NK-92 (cell line): ENCODE measurements around the gene SPINT3.
"Not testable (repeated sequence)": the region's sequence is repeated elsewhere in the genome, so short reads cannot be mapped to it uniquely, and the experiment has no call there.

Experiments
- DNase-seq: peaks from one replicate; lab custom pipeline; 2025; ENCODE audit not compliant: unreplicated experiment; lab: John Stamatoyannopoulos, UW

SPINT3 gene

DNA sequence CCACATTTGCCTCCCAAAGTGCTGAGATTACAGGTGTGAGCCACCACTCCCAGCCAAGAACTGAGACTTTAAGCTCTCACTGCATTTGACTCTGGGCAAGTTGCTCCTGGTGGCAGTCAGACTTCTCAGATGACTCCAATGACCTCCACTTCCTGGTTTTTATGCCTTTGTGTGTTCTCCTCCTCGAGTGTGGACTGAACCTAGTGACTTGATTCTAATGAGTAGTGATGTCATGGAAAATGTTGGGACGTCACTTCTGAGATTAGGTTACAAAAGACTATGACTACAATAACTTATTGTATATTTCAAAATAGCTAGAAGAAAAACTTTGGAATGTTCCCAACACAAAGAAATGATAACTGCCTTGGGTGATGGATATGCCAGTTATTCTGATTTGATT is 12.0 kb downstream of the SPINT3 start:
- DNase-seq: no peak

DNA sequence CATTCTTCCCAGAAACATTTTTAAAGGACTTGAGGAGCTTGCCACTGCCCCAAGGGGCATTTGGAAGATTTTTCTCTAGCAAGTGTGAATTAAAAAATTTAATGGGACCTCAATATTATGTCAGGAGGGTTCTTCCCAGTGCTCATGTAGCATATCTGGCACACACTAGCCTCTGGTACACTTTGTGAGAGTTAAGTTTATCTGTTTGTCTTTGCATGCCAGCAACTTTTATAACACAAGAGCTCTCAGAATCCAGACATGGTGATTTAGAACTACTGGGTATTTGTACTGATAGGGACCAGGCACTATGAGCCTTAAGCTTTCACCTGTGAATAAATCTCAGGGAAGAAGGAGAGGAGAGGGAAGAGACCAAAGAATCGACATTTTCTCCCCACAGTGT is 12.9 kb downstream of the SPINT3 start:
- DNase-seq: no peak

DNA sequence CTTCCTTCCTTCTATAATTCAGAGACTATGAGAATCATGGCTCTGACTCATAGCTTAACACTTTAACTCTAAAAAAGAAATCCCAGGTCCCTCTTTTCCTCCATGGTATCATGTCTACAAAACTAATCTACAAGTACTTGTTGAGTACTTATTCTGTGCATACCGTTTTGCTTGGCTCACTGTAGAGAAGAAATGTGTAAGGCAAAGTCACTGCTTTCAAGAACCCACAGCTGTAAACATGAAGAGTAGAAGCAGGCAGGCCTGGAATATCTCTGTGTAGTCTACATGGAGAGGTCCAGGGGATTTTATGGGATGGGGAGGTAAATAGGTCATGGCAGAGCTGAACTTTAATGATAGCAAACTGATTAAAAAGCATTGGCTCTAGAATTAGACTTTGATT is 13.8 kb downstream of the SPINT3 start:
- no peak for DNase-seq

DNA sequence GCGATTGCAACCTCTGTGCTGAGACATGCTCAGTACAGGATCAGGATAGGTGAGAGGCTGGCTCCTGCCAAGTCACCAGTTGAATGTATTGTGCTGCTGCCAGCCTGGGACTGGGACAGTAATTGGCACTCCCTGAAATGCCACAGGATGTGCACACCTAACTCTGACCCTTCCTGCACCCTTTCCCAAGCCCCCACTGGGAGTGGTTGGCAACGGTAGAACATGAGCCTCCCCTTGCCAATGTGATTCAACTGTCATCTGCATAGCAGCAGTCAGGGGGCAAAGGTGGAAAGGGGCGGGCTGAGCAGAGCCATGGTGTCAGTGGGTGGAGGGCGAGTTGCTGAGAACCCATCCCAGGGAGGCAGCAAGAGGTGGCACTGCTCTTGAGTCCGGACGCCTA is 15.4 kb downstream of the SPINT3 start:
- DNase-seq: no peak

DNA sequence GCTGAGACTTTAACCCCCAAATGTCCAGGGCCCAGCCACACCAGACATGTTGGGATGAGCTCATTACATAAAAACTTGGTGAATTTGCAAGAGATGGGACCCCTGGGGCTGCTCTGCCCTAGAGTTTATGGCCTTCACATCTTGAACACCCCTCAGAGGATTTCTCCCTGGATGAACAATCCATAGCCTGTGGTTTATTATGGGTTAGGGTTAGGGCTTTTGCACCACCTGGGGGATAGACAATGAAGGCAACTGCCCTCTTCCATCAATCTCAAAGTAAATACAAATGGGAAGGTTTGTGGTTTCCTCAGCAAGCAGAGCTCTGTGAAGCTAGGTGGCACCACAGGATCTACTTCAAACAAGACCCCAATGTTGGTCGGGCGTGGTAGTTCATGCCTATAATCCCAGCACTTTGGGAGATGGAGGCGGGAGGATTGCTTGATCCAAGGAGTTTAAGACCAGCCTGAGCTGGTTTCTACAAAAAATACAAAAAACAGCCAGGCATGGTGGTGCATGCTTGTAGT is 17.4 kb downstream of the SPINT3 start:
- no peak for DNase-seq

DNA sequence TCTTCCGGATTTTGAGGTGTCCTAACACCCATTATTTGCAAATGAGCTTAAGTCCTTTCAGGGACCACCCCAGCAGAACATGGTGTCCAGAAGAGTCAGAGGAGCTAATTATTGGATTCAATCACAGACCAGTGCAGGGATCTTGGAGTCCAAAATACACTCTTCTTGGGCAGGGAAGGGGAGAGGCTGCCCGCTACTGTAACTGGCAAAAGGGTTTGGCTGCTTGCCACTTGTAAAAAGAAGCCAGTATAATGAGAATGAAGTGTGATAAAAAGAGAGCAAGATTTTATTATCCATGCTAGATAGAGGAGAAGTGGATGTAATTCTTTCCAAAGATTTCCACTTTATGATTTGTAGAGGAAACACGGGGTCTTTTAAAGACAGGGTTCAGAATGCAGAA is 19.3 kb downstream of the SPINT3 start:
- DNase-seq: no peak

DNA sequence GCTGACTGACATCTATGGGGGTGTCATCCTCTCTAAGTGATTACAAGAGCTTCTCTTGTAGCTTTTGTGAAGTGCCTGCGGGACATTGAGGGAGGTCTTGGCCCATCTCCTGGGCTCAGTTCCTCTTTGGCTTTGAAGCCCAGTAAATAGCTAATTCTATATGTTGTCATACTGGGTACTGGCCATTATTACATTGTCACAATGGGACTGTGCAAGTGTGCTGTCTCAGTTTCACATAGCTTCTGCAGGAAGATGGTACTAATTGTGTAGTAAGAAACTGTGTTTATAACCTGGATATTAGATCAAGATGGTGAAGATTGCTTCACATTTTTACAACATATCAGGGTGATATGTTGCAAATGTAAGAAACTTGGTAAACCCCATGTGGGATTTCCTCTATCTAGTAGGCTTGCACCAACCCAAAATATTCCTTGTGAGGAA is 19.9 kb downstream of the SPINT3 start:
- no peak for DNase-seq

DNA sequence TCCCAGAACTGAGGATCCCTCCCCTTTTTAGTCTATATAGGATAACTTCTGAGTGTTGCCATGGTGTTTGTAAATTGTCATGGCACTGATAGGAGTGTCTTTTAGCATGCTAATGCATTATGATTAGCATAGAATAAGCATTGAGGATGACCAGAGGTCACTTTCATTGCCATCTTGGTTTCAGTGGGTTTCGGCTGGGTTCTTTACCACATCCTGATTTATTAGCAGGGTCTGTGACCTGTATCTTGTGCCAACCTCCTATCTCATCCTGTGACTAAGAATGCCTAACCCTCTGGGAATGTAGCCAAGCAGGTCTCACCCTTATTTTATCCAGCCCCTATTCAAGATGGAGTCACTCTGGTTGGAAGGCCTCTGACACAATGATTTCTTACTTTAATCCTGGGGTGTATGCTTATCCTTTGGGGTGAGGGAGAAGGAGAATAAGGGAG is 26.3 kb downstream of the SPINT3 start:
- DNase-seq: no peak

DNA sequence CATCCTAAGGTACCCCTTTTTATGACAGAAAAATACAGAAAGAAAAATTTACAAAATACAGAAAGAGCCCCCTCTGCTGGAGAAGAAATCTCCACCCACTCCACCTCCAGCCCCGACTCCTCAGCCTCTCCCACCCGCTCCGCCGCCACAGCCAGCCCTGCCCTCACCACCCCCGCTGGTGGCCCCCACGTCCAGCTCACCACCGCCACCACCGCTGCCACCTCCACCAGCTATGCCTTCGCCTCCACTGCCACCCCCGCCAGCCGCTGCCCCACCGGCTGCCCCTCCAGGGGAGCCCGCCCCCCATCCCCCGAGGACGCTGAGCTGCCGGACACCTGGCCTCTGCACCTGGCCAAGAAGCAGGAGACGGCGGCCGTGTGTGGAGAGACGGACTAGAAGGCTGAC is 28.2 kb downstream of the SPINT3 start:
- no peak for DNase-seq

DNA sequence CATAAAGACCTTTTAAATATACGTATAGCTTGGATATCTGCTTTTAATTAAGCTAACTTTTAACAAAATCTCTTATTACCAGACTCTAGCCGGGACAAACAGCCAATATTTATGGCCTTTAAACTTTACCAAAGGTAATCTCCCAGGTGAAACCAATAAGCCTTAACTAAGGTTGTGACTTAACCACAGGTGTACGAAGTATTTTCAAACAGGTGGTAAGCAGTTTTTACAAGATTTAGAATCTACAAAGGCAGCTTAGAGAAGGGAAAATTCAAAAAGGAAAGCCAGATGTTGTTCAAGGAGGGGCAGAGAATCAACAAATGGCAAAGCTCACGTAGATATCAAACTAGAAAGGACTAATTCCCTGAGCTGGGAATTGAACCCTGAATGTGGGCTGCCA is 30.0 kb downstream of the SPINT3 start:
- no peak for DNase-seq

DNA sequence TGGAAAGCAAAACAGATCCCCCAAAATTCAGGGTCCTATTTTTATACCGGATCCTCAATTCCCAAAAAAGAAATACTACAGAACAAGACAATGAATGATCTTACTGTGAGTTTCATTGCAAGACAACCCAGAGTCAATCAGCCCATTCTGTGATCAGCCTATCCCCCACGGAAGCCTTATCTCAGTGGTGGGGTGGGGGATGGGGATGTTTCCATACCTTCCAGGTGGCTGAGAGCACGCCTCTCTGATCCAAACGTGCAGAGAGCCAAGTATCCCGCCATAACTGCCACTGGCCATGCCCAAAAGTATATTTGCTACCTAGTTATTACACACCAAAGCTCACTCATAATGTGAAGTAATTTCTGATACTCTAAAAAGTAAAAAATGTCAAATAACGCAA is 30.7 kb downstream of the SPINT3 start:
- no peak for DNase-seq

DNA sequence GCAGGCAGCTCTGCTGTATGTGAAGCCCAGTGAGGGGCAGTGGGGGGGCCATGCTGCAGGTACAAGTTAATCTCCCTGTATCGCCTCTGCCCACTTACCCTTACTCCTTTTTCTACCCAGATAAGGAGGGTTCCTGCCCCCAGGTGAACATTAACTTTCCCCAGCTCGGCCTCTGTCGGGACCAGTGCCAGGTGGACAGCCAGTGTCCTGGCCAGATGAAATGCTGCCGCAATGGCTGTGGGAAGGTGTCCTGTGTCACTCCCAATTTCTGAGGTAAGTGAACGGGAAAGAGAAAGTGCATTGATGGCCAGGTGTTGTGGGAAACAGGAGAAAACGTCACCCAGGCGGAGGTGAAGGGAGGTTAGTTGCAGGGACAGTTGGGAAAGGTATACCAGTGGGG is 35.6 kb downstream of the SPINT3 start:
- DNase-seq: no peak

DNA sequence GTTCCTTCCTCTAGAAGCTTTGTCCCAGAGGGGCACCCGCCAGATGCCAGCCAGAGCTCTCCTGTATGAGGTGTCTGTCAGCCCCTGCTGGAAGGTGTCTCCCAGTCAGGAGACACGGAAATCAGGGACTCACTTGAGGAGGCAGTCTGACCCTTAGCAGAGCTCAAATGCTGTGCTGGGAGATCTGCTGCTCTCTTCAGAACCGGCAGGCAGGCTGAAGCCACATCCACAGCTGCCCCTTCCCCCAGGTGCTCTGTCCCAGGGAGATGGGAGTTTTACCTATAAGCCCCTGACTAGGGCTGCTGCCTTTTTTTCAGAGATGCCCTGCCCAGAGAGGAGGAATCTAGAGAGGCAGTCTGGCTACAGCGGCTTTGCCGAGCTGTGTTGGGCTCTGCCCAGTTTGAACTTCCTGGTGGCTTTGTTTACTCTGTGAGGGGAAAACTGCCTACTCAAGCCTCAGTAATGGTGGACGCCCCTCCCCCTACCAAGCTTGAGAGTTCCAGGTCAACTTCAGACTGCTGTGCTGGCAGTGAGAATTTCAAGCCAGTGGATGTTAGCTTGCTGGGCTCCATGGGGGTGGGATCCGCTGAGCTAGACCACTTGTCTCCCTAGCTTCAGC is 37.8 kb downstream of the SPINT3 start:
- DNase-seq: not testable (repeated sequence)

DNA sequence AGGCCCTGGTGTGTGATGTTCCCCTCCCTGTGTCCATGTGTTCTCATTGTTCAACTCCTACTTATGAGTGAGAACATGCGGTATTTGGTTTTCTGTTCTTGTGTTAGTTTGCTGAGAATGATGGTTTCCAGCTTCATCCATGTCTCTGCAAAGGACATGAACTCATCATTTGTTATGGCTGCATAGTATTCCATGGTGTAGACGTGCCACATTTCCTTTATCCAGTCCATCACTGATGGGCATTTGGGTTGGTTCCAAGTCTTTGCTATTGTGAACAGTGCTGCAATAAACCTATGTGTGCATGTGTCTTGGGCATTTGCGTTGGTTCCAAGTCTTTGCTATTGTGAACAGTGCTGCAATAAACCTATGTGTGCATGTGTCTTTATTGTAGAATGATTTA is 43.1 kb downstream of the SPINT3 start:
- not testable (repeated sequence) for DNase-seq

DNA sequence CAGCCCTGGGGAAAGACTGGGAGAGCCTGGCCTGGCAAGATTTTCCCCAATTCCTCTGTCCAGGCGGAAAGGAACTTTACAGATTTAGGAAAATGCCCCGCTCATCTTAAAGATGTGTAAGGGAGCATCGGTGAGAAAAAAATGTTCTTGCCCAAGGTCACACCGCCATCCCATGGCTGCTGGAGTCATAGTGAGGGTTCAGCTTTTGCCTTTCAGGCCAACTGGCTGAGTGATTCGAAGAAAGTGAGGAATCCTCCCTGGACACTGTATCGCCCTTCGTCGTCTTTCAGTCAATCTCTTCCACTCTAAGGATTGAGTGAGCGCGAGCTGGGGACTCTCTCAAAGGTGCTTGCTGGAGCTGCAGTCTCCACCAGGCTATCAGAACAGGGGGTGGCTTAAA is 44.5 kb downstream of the SPINT3 start:
- no peak for DNase-seq

DNA sequence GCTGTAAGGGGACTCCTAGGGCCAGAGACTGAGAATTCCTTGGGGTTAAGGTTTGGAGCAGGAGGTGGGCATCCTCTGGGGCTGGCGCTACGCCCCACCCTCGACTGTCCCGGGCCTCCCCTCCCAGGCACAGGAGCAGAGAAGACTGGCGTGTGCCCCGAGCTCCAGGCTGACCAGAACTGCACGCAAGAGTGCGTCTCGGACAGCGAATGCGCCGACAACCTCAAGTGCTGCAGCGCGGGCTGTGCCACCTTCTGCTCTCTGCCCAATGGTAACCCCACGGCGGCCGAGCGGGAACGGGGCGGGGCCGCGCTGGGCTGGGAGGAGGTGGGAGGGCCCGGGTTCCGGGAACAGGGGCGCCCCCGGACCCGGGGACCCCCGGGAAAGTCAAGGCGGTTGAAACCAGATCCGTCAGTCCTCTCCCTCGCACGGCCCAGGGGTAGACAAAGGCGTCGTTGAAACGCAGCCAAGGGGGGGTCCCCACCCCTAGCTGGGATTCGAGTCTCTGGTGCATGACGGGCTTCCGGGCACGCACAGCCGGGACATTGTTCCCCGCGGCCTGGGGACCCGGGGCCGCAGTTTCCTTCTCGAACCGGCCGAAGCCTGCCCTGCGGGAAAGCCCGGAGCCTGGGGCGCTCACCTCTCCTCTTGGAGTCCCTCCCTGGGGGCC is 45.0 kb downstream of the SPINT3 start:
- no peak for DNase-seq

DNA sequence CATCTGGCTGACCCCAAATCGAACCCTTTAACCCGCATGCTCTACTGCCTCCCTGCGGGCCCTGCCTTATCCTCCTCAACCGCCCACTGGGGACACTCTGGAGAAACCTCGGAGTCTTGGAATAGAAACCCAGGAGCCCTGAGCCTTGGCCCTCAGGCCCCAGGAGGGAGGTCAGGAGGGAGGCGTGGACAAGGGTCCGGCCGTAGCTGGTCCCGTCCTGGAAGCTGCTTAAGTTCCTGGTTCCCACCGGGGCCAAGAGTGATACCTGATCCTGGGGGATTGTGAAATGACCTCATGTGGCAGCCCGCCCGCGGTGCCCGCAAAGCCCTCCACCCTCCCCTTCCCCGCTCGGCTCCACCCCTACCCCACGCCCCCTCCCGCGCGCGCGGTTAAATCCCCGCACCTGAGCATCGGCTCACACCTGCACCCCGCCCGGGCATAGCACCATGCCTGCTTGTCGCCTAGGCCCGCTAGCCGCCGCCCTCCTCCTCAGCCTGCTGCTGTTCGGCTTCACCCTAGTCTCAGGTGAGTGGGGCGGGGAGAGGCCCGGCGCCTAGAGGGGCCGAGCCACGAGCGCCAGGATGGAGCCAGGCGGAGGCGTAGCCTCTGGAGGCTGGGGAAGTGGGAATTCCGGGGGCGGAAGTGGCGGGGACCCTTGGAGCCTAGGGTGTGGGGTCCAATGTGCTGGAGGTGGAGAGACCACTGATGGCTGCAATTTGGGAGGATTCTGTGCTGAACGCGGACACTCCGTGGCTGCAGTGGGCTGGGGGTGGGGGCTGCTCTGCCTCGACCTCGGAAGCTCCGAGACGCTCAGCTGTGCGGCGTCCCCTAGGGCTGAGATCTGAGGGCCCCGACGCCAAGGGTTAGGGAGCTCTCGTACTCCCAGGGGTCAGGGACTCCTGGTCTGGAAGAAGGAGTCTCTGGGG is 45.8 kb downstream of the SPINT3 start, which contains the start of gene WFDC2:
Gene WFDC2 (plus strand): TSS at position 418 of the 926 bp plus-strand sequence. CDS start 29 bp downstream, at position 447.
- DNase-seq: no peak

DNA sequence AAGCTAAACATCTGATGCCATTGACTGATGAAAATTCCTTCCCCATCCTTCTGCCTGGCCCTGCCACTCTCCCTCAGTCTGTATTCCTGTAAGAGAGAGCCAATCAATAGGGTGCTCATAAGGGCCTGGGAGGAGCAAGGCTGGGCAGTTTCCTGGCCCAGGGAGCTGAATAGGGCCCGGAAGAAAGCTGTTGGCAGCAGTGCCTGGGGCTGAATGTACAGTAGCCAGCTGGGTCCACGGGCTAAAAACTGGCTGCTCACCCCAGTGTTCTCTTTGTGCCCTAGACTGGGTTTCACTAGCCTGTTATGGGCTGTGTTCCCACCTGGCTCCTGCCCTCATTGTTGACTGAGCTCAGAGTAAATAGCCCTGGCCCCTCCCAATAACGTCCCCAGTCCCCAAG is 47.6 kb downstream of the SPINT3 start:
- DNase-seq: no peak

DNA sequence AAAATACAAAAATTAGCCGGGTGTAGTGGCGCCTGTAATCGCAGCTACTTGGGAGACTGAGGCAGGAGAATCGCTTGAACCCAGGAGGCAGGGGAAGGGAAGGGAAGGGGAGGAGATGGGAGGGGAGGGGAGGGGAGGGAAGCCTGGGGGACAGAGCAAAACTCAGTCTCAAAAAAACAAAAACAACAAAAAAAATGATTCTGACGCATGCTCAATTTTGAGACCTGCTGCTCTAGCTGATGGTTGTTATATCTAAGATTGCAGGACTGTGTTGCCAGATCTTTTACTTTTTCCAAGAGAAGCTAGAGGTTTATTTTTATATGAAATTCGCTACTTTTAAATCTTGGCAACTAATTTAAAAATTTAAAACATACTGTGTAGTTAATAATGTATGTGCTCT is 48.2 kb downstream of the SPINT3 start:
- no peak for DNase-seq

DNA sequence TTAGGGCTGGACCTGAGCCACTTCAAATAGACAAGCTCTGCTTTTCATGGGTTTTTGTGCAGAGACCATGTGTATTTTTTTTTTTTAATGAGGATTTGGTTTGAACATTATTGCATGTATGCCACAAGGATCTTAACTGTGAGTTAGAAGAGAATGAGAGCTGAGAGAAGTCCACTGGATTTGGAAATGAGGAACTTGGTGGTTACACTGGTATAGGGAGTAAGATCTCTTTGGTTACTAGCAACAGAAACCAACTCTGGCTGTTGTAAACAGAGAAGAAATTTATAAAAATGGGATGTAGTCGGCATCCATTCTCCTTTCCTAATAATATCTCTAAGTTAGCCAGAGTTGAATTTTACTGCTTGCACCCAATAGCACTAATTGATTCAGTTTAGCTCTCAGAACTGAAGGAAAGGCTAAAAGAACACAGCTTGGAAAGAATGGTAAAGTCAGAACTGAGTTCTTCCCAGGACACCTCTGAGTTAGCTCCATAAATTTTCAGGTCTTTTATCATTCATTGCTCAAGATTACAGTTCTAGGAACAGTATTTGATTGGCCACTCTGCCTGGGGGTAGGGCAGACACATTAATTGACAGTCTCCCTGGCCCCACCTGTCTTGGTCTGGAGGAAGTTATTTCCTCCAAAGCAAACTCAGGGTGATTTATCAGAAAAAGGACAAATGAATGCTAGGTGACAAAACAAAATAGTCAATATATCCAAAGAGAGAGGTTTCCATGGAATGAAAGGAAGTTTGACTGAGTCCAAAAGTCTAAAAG is 49.7 kb downstream of the SPINT3 start:
- no peak for DNase-seq

DNA sequence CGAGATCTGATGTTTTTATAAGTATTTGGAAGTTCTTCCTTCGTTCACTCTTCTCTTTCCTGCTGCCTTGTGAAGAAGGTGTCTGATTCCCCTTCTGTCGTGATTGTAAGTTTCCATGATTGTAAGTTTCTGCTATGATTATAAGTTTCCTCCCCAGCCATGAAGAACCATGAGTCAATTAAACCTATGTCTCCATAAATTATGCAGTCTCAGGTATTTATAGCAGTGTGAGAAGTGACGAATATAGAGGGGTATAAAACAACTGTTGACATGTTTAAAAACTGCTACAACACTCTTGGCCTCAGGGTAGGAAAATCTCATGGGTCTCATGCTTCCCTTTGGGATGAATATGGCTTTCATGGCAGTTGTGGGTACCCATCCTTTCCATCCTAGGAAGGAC is 51.7 kb downstream of the SPINT3 start:
- no peak for DNase-seq
